ENCODE results near the gene ING3.

GRCh38 chr7:120951826-120952225, 1.2 kb downstream of the ING3 start:
- TF ChIP-seq POLR2AphosphoS5 (IDR thresholded peaks at IDR 0.05) (no peak), CTCF (IDR thresholded peaks at IDR 0.05) (no peak), POLR2A (IDR thresholded peaks at IDR 0.05) (no peak)
